ENCODE measurements around the gene OLFM2.

OLFM2 gene

GRCh38 chr19:9911524-9912185 lies 24.7 kb downstream of the OLFM2 start:
- no peak for TF ChIP-seq CTCF (conservative IDR thresholded peaks at IDR 0.05; ENCODE audit: low read depth, low read length)
- Histone ChIP-seq H3K9ac (no peak overlapping the region), H3K79me2 (ENCODE audit: insufficient read depth, low read depth) (no peaks in the 10 kb centered on the region), H3K27ac (no peak overlapping the region), H3K4me3 (IDR thresholded peaks at IDR 0.05; ENCODE audit: insufficient read depth, low read depth, low read length) (no peak overlapping the region), H3K4me2 (no peak overlapping the region), H4K20me1 (ENCODE audit: insufficient read depth) (no peaks in the 10 kb centered on the region), H3K36me3 (ENCODE audit: insufficient read depth) (no peaks in the 10 kb centered on the region), H3K27me3 (ENCODE audit: insufficient read depth, low read depth) (peaks cover 18% of the 10 kb centered on the region), H2AFZ (ENCODE audit: low read depth) (no peak overlapping the region), H3K4me1 (ENCODE audit: low read depth, poor library complexity, severe bottlenecking) (no peaks in the 10 kb centered on the region)

DNA sequence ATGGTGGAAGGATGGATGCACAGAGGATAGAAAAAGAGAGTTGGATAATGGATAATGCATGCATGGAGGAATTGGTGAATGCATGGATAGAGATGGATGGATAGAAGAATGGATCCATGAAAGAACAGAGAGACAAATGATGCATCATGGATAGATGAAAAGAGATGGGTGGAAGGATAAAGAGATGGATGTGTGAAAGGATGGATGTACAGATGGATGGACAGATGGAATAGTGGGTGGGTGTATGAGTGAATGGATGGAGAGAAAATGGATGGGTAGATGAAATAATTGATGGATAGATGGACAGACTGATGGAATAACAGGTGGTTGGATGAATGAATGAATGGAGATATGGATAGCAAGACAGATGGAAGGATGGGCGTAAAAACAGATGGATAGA lies 25.7 kb downstream of the OLFM2 start:
- H3K27ac ChIP-seq = no peak overlapping the region
- no peaks in the 10 kb centered on the region for H4K20me1 ChIP-seq (ENCODE audit: insufficient read depth)
- H3K27me3 ChIP-seq (ENCODE audit: insufficient read depth, low read depth) = peaks cover 22% of the 10 kb centered on the region
- H3K4me3 ChIP-seq (IDR thresholded peaks at IDR 0.05; ENCODE audit: insufficient read depth, low read depth, low read length) = no peak overlapping the region
- no peak for TF ChIP-seq CTCF (conservative IDR thresholded peaks at IDR 0.05; ENCODE audit: low read depth, low read length)
- H3K9ac ChIP-seq = no peak overlapping the region
- no peaks in the 10 kb centered on the region for H3K36me3 ChIP-seq (ENCODE audit: insufficient read depth)
- H2AFZ ChIP-seq (ENCODE audit: low read depth) = no peak overlapping the region
- H3K79me2 ChIP-seq (ENCODE audit: insufficient read depth, low read depth) = no peaks in the 10 kb centered on the region
- H3K4me1 ChIP-seq (ENCODE audit: low read depth, poor library complexity, severe bottlenecking) = no peaks in the 10 kb centered on the region
- H3K4me2 ChIP-seq = no peak overlapping the region

- no peak overlapping the region for H3K4me3 ChIP-seq (IDR thresholded peaks at IDR 0.05; ENCODE audit: insufficient read depth, low read depth, low read length)
- H3K4me1 ChIP-seq (ENCODE audit: low read depth, poor library complexity, severe bottlenecking) = no peaks in the 10 kb centered on the region
- no peak overlapping the region for H3K4me2 ChIP-seq
- no peaks in the 10 kb centered on the region for H4K20me1 ChIP-seq (ENCODE audit: insufficient read depth)
- peaks cover 21% of the 10 kb centered on the region for H3K27me3 ChIP-seq (ENCODE audit: insufficient read depth, low read depth)
- TF ChIP-seq CTCF (conservative IDR thresholded peaks at IDR 0.05; ENCODE audit: low read depth, low read length) = no peak
- H2AFZ ChIP-seq (ENCODE audit: low read depth) = no peak overlapping the region
- H3K27ac ChIP-seq = no peak overlapping the region
- H3K36me3 ChIP-seq (ENCODE audit: insufficient read depth) = no peaks in the 10 kb centered on the region
- no peaks in the 10 kb centered on the region for H3K79me2 ChIP-seq (ENCODE audit: insufficient read depth, low read depth)
- no peak overlapping the region for H3K9ac ChIP-seq
Measured at GRCh38 chr19:9909251-9909650, 27.1 kb downstream of the OLFM2 start.

DNA sequence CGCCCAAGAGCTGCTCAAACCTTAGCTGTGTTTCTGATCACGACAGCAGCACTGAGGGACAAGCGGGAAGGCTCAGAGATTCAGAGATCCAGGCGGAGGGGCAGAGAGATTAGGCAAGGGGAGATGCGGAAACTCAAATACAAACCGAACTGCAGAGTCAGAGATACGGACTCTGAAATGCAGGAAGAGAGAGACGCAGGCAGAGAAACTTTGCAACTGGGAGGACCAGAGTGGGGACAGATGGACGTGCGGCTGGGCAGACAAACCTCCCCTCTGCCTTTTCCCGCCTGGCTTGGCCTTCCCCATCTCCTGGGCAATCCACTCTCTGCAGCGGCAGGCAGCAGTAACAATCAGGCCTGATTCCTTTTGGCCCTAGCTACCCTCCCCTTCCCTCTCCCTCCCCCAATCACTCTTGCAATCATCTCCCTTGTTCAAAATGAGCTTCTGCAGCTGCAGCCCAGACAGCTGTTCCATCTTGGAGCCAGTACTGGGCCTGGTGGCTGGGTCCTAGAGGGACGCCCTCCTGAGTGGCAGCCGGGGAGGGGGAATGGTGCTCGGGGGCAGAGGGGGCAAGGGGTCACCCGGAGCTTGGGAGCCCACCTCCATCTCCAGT lies 29.7 kb downstream of the OLFM2 start:
- Histone ChIP-seq H3K79me2 (ENCODE audit: insufficient read depth, low read depth) (no peaks in the 10 kb centered on the region), H3K4me2 (no peak overlapping the region), H3K4me1 (ENCODE audit: low read depth, poor library complexity, severe bottlenecking) (no peaks in the 10 kb centered on the region), H3K9ac (no peak overlapping the region), H4K20me1 (ENCODE audit: insufficient read depth) (no peaks in the 10 kb centered on the region), H2AFZ (ENCODE audit: low read depth) (no peak overlapping the region), H3K27ac (no peak overlapping the region), H3K36me3 (ENCODE audit: insufficient read depth) (no peaks in the 10 kb centered on the region), H3K4me3 (IDR thresholded peaks at IDR 0.05; ENCODE audit: insufficient read depth, low read depth, low read length) (no peak overlapping the region), H3K27me3 (ENCODE audit: insufficient read depth, low read depth) (peaks cover 37% of the 10 kb centered on the region)
- no peak for TF ChIP-seq CTCF (conservative IDR thresholded peaks at IDR 0.05; ENCODE audit: low read depth, low read length)
